ENCODE data around the gene EPB41L3.

The EPB41L3 gene

DNA sequence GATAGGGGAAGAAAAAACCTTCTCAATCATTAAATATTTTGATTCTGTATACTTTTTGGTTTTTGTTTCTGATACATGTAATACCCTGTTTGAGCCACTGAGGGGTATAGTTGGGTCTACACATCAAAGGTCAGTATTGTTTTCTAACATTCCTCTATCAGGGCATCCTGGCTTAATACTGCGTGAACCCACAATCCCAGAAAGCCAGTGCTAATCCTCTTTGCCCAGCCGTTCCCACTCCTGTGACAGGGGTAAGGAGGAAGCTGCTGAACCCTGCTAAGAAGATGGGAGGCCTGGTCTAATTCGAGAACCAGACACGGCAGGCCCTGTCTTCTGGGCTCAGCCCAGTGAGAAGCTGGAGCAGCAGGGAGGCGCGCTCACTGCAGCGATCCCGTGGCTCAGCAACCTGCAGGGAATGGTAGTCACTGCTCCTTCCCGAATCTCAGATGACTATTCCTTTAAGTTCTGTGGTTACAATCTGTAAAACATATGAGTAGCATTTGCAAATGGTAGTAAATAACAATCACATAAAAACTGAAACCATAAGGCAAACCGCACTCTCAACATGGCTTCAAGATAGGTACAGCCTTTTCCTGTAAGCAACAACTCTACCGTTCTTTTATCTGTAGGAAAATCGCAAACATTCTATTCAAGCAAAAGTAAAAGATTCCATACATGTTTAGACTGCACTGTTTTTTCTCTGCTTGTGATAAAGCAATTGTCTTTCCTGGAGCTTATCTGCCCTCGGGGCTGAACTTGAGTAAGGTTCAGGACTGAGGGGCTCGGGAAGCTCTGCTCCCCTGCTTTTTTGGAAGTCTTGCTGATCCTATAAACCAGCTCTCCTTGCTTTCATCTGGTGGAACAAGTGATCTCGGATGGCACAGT lies 87.0 kb downstream of the EPB41L3 start:
- Mint-ChIP-seq H3K4me1 (peaks cover 41% of the 10 kb centered on the region), H3K4me3 (peak overlapping the region; percentile 29), H3K27ac (peak overlapping the region; percentile 58), H3K9me3 (no peaks in the 10 kb centered on the region), H3K36me3 (ENCODE audit: low read depth) (no peaks in the 10 kb centered on the region), H3K27me3 (ENCODE audit: low read depth, poor library complexity) (peaks cover 4% of the 10 kb centered on the region)
- TF ChIP-seq, protein P1, sequence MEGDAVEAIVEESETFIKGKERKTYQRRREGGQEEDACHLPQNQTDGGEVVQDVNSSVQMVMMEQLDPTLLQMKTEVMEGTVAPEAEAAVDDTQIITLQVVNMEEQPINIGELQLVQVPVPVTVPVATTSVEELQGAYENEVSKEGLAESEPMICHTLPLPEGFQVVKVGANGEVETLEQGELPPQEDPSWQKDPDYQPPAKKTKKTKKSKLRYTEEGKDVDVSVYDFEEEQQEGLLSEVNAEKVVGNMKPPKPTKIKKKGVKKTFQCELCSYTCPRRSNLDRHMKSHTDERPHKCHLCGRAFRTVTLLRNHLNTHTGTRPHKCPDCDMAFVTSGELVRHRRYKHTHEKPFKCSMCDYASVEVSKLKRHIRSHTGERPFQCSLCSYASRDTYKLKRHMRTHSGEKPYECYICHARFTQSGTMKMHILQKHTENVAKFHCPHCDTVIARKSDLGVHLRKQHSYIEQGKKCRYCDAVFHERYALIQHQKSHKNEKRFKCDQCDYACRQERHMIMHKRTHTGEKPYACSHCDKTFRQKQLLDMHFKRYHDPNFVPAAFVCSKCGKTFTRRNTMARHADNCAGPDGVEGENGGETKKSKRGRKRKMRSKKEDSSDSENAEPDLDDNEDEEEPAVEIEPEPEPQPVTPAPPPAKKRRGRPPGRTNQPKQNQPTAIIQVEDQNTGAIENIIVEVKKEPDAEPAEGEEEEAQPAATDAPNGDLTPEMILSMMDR (IDR thresholded peaks at IDR 0.05): peak; percentile 47
- DNase-seq: peak; percentile 21

DNA sequence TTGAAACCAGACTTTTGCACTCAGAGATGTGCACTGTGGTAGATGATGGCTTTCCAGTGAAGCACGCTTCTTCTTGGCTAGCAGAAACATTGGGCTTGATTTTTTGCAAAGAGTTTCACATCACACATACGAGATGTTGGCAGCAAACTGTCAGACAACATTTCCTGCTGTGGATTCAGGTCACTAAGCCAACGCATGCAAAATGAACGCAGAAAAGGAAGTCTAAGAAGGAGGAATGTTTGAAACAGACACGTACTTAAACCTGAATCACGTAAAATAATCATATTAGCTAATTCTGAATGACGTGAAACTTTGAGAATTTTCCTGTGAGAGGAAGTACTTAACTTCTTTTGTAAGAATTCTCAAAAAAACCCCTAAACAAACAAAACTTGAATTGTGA lies 88.1 kb downstream of the EPB41L3 start:
- Mint-ChIP-seq H3K36me3 (ENCODE audit: low read depth) (no peaks in the 10 kb centered on the region), H3K4me1 (peaks cover 30% of the 10 kb centered on the region), H3K9me3 (no peaks in the 10 kb centered on the region), H3K27me3 (ENCODE audit: low read depth, poor library complexity) (peaks cover 4% of the 10 kb centered on the region), H3K4me3 (no peak overlapping the region), H3K27ac (no peak overlapping the region)
- TF ChIP-seq, protein P1 (IDR thresholded peaks at IDR 0.05): no peak
- no peak for DNase-seq

DNA sequence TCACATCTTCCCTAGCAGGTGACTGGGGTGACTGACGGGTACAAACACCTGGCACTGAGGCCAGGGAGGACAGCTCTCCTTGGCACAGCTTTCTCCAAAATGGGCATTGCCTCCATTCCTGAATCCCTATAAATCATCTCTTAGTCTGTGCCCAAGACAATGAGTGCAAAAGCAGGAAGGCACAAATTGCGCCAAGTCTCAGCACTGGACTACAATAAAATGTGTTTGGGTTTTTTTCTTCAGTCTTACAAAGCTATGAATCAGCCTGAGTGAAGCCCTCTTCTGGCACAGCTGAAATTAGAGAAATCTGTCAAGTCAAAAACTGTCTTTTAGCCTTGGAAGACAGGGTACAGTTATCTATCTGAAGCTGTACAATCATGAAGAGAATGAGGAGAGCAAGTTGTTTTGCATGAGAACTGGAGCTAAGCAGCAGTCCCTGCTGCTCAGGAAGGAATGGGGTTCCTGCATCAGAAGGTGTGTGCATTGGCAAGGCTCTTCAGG lies 90.8 kb downstream of the EPB41L3 start:
- H3K9me3 Mint-ChIP-seq: no peaks in the 10 kb centered on the region
- no peaks in the 10 kb centered on the region for H3K36me3 Mint-ChIP-seq (ENCODE audit: low read depth)
- peaks cover 4% of the 10 kb centered on the region for H3K27me3 Mint-ChIP-seq (ENCODE audit: low read depth, poor library complexity)
- H3K27ac Mint-ChIP-seq: no peak overlapping the region
- no peak for DNase-seq
- peaks cover 15% of the 10 kb centered on the region for H3K4me1 Mint-ChIP-seq
- H3K4me3 Mint-ChIP-seq: no peak overlapping the region
- TF ChIP-seq, protein P1 (IDR thresholded peaks at IDR 0.05): no peak

- no peaks in the 10 kb centered on the region for H3K36me3 Mint-ChIP-seq (ENCODE audit: low read depth)
These were observed 91.9 kb downstream of the EPB41L3 start for GRCh38 chr18:5451871-5452270.

DNA sequence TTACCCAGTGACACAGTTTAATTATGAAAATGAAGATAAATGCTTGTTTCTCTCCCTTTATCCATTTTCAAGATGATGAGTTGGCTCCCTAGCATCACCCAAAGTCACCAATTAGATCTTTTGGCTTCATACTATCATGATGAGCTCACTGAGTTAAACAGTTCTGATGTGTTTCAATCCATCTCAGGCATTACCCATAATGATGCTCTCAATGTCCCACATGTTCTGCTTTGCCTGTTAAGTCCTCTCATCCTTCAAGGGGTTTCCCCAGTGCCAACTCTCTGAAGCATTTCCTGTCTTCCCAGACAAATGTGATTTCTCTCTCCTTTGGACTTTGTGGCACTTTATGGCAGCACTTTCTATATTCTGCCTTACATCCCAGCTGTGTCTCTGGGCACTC lies 92.6 kb downstream of the EPB41L3 start:
- H3K27me3 Mint-ChIP-seq (ENCODE audit: low read depth, poor library complexity): no peaks in the 10 kb centered on the region
- no peak overlapping the region for H3K4me3 Mint-ChIP-seq
- no peaks in the 10 kb centered on the region for H3K9me3 Mint-ChIP-seq
- TF ChIP-seq, protein P1 (IDR thresholded peaks at IDR 0.05): no peak
- no peaks in the 10 kb centered on the region for H3K36me3 Mint-ChIP-seq (ENCODE audit: low read depth)
- no peak overlapping the region for H3K27ac Mint-ChIP-seq
- H3K4me1 Mint-ChIP-seq: no peaks in the 10 kb centered on the region
- DNase-seq: no peak

More at GRCh38 chr18:5451871-5452270, 91.9 kb downstream of the EPB41L3 start:
- Mint-ChIP-seq H3K27ac (no peak overlapping the region), H3K4me1 (peaks cover 3% of the 10 kb centered on the region), H3K4me3 (no peak overlapping the region), H3K27me3 (ENCODE audit: low read depth, poor library complexity) (no peaks in the 10 kb centered on the region), H3K9me3 (no peaks in the 10 kb centered on the region)
- no peak for DNase-seq
- TF ChIP-seq, protein P1 (IDR thresholded peaks at IDR 0.05): no peak
